Endothelial cell (in vitro differentiated cells): Measurements from ENCODE around the gene PTPN22. TPM values are rescaled to one million over a fixed set of nuclear protein-coding genes. Genes with fewer than 3 reads are reported as not detected.

Experiments used
- DNase-seq: peaks from one replicate; pipeline ENCODE4 v3.0.0; 2021; ENCODE audit warnings: low spot score
- H3K27ac Mint-ChIP-seq: one replicate; pipeline ENCODE4 v1.8.0; 2021; ENCODE audit warnings: mixed read lengths, inconsistent platforms; ENCODE audit not compliant: unreplicated experiment
- H3K27me3 Mint-ChIP-seq: one replicate; pipeline ENCODE4 v1.8.0; 2021; ENCODE audit warnings: mild to moderate bottlenecking, moderate library complexity, mixed read lengths, inconsistent platforms; ENCODE audit not compliant: unreplicated experiment
- H3K36me3 Mint-ChIP-seq: one replicate; pipeline ENCODE4 v1.8.0; 2021; ENCODE audit warnings: mild to moderate bottlenecking, low read depth, mixed read lengths, inconsistent platforms; ENCODE audit not compliant: unreplicated experiment
- H3K4me1 Mint-ChIP-seq: one replicate; pipeline ENCODE4 v1.8.0; 2021; ENCODE audit warnings: mild to moderate bottlenecking, mixed read lengths, inconsistent platforms; ENCODE audit not compliant: unreplicated experiment
- H3K4me3 Mint-ChIP-seq: one replicate; pipeline ENCODE4 v1.8.0; 2021; ENCODE audit warnings: mild to moderate bottlenecking, mixed read lengths, inconsistent platforms; ENCODE audit not compliant: unreplicated experiment
- H3K9me3 Mint-ChIP-seq: one replicate; pipeline ENCODE4 v1.8.0; 2021; ENCODE audit warnings: mixed read lengths, inconsistent platforms; ENCODE audit not compliant: unreplicated experiment
- total RNA-seq: library from RNA; stranded (reverse); fragmentation: NEBNext Ultra II Directional; extraction: Animal tissue kit (Norgen Biotek cat#: 25700); gene quantifications from one replicate; pipeline ENCODE4 v1.2.1, GENCODE V29; 2021; ENCODE audit not compliant: unreplicated experiment
- TF ChIP-seq, protein P1 (sequence below): fragments of 200-600 bp; sonication (generic); IDR thresholded peaks from one replicate; pipeline ENCODE4 v1.5.0; 2021; ENCODE audit warnings: antibody characterized with exemption; ENCODE audit not compliant: unreplicated experiment

PTPN22 gene
- total RNA-seq, 1 donor from 2014 or later, result 0.87 TPM

DNA sequence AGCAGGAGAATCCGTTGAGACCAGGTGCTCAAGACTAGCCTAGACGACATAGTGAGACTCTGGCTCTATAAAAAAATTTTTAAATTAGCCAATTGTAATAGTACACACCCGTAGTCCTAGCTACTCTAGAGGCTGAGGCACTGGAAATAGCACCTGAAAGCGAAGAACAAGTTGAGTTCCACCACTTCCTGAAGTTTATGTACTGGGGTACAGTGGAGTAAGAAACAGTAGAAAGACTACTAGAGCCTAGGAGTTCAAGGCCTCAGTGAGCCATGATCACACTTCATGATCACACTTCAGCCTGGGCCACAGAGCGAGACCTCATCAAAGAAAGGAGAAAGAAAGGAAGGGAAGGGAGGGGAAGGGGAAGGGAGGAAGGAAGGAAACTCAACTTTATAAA is 79.0 kb downstream of the PTPN22 start:
- H3K27ac Mint-ChIP-seq, result no peak overlapping the region
- H3K4me3 Mint-ChIP-seq, result no peak overlapping the region
- peaks cover 4% of the 10 kb centered on the region for H3K36me3 Mint-ChIP-seq
- TF ChIP-seq, protein P1, sequence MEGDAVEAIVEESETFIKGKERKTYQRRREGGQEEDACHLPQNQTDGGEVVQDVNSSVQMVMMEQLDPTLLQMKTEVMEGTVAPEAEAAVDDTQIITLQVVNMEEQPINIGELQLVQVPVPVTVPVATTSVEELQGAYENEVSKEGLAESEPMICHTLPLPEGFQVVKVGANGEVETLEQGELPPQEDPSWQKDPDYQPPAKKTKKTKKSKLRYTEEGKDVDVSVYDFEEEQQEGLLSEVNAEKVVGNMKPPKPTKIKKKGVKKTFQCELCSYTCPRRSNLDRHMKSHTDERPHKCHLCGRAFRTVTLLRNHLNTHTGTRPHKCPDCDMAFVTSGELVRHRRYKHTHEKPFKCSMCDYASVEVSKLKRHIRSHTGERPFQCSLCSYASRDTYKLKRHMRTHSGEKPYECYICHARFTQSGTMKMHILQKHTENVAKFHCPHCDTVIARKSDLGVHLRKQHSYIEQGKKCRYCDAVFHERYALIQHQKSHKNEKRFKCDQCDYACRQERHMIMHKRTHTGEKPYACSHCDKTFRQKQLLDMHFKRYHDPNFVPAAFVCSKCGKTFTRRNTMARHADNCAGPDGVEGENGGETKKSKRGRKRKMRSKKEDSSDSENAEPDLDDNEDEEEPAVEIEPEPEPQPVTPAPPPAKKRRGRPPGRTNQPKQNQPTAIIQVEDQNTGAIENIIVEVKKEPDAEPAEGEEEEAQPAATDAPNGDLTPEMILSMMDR, result no peak
- DNase-seq, result no peak
- H3K9me3 Mint-ChIP-seq, result no peaks in the 10 kb centered on the region
- peaks cover 2% of the 10 kb centered on the region for H3K27me3 Mint-ChIP-seq
- peaks cover 24% of the 10 kb centered on the region for H3K4me1 Mint-ChIP-seq

DNA sequence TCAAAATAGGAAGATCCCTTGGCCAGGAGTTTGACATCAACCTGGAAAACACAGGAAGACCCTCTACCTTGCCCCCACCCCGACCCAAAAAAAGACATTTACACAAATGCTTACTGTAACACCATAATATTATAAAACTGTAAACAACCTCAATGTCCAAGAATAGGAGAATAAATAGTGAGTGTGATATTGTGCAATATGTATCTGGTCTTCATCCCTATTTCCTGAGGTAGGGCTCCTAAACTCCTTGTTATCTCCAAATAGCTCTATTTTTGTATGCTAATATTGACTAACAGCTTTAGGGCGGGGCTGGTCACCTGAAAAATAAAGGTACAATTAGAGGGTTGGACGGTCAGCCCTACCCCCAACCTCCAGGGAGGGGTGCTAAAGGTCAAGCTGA is 82.7 kb downstream of the PTPN22 start:
- TF ChIP-seq, protein P1, result no peak
- no peak for DNase-seq
- no peak overlapping the region for H3K27ac Mint-ChIP-seq
- H3K36me3 Mint-ChIP-seq, result no peaks in the 10 kb centered on the region
- no peaks in the 10 kb centered on the region for H3K9me3 Mint-ChIP-seq
- no peak overlapping the region for H3K4me3 Mint-ChIP-seq
- H3K4me1 Mint-ChIP-seq, result peaks cover 26% of the 10 kb centered on the region
- H3K27me3 Mint-ChIP-seq, result peaks cover 3% of the 10 kb centered on the region

DNA sequence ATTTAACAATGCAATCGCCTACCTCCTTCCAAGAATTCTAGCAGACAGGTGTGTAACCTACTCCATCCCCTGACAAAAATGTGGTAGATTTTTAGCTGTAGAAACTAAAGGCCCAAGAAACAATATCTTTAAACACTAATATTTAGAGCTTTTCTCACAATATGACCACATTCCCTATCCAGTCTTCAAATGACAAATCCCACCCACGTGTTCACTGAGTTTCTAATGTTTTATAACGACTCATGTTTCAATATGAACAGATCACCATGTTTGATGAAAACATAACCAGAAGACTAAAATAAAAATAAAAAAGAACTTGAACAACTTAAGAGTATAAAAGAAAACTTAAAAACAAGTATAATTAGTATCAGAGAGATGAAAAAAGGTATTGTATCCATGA is 83.8 kb downstream of the PTPN22 start:
- no peak overlapping the region for H3K27ac Mint-ChIP-seq

DNA sequence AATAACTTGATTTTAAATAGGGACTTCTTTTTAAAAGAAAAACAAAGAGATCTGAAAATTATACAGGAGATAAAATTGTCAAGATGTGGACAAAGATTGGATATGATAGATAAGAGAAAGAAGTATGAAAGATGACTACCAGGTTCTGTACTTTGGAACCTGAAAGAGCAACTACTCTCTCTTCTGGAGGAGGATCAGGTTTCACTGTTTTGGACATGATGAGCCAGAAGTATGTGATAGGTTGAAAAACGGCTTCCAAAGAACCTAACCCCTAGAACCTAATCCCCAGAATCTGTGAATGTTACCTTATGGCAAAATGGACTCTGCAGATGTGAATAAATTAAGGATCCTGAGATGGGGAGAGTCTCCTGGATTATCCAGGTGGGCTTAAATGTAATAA is 85.4 kb downstream of the PTPN22 start:
- H3K4me1 Mint-ChIP-seq, result peaks cover 27% of the 10 kb centered on the region
- H3K4me3 Mint-ChIP-seq, result no peak overlapping the region
- H3K36me3 Mint-ChIP-seq, result no peaks in the 10 kb centered on the region
- DNase-seq, result no peak
- no peak overlapping the region for H3K27ac Mint-ChIP-seq
- peaks cover 3% of the 10 kb centered on the region for H3K27me3 Mint-ChIP-seq
- TF ChIP-seq, protein P1, result no peak
- H3K9me3 Mint-ChIP-seq, result no peaks in the 10 kb centered on the region

More for the DNA sequence above, 83.8 kb downstream of the PTPN22 start:
- TF ChIP-seq, protein P1, result no peak
- H3K27me3 Mint-ChIP-seq, result peaks cover 3% of the 10 kb centered on the region
- H3K9me3 Mint-ChIP-seq, result no peaks in the 10 kb centered on the region
- DNase-seq, result no peak
- no peaks in the 10 kb centered on the region for H3K36me3 Mint-ChIP-seq
- H3K4me1 Mint-ChIP-seq, result peaks cover 34% of the 10 kb centered on the region
- no peak overlapping the region for H3K4me3 Mint-ChIP-seq

DNA sequence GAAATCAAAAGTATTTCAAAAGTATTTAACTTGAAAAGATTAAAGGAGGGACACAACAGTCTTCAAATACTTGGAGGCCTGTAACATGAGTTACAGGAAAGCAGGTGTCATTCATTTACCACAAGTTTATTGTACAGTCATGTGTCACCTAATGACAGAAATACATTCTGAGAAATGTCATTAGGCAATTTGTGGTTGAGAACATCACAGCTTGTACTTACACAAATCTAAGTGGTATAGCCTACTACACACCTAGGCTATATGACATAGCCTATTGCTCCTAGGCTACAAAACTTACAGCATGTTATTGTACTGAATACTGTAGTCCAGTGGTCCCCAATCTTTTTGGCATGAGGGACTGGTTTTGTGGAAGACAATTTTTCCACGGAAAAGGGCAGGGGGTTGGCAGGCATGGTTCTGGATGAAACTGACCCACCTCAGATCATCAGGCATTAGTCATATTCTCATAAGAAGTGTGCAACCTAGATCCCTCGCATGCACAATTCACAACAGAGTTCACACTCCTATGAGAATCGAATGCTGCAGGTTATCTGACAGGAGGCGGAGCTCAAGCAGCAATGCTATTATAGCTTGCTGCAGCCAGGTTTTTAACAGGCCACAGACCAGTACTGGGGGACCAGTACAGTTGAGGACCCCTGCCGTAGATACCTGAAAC is 87.3 kb downstream of the PTPN22 start:
- no peak for DNase-seq
- no peaks in the 10 kb centered on the region for H3K36me3 Mint-ChIP-seq
- H3K4me1 Mint-ChIP-seq, result peaks cover 18% of the 10 kb centered on the region
- TF ChIP-seq, protein P1, result no peak
- peak overlapping the region; percentile 74 for H3K27ac Mint-ChIP-seq
- no peaks in the 10 kb centered on the region for H3K9me3 Mint-ChIP-seq
- peaks cover 1% of the 10 kb centered on the region for H3K27me3 Mint-ChIP-seq
- H3K4me3 Mint-ChIP-seq, result no peak overlapping the region
